HEK293T (cell line): Measurements from ENCODE around the gene PHF13.

Experiments
- BHLHE40 ChIP-seq: fragments of 450-650 bp; IDR thresholded peaks from 2 replicates; pipeline ENCODE4 v1.6.1; 2016; ENCODE audit warnings: mild to moderate bottlenecking, moderate library complexity, borderline replicate concordance
- FOXA1 ChIP-seq: fragments of 450-650 bp; IDR thresholded peaks from 2 replicates; pipeline ENCODE4 v1.6.1; 2016; ENCODE audit warnings: mild to moderate bottlenecking
- FOXK2 ChIP-seq: fragments of 450-650 bp; IDR thresholded peaks from 2 replicates; pipeline ENCODE4 v1.6.1; 2016; ENCODE audit warnings: mild to moderate bottlenecking
- FOXM1 ChIP-seq: fragments of 450-650 bp; IDR thresholded peaks from 2 replicates; pipeline ENCODE4 v1.6.1; 2017; ENCODE audit warnings: mild to moderate bottlenecking, borderline replicate concordance
- HDGF ChIP-seq: fragments of 450-650 bp; IDR thresholded peaks from 2 replicates; pipeline ENCODE4 v1.6.1; 2017; ENCODE audit warnings: antibody characterized with exemption, borderline replicate concordance
- L3MBTL2 ChIP-seq: fragments of 450-650 bp; conservative IDR thresholded peaks from 2 replicates; pipeline ENCODE4 v1.6.1; 2016; ENCODE audit warnings: mild to moderate bottlenecking
- LEF1 ChIP-seq: fragments of 450-650 bp; IDR thresholded peaks from 2 replicates; pipeline ENCODE4 v1.6.1; 2017; ENCODE audit warnings: mild to moderate bottlenecking, borderline replicate concordance
- SP1 ChIP-seq: fragments of 450-650 bp; IDR thresholded peaks from 2 replicates; pipeline ENCODE4 v1.6.1; 2017
- SUZ12 ChIP-seq: fragments of 450-650 bp; IDR thresholded peaks from 2 replicates; pipeline ENCODE4 v1.6.1; 2016; ENCODE audit warnings: mild to moderate bottlenecking
- TARDBP ChIP-seq: fragments of 450-650 bp; IDR thresholded peaks from 2 replicates; pipeline ENCODE4 v1.6.1; 2016
- ZNF384 ChIP-seq: fragments of 450-650 bp; IDR thresholded peaks from 2 replicates; pipeline ENCODE4 v1.6.1; 2016
- TF ChIP-seq, protein P1 (sequence below): fragments of 450-650 bp; IDR thresholded peaks from 2 replicates; pipeline ENCODE4 v1.6.1; 2016

DNA sequence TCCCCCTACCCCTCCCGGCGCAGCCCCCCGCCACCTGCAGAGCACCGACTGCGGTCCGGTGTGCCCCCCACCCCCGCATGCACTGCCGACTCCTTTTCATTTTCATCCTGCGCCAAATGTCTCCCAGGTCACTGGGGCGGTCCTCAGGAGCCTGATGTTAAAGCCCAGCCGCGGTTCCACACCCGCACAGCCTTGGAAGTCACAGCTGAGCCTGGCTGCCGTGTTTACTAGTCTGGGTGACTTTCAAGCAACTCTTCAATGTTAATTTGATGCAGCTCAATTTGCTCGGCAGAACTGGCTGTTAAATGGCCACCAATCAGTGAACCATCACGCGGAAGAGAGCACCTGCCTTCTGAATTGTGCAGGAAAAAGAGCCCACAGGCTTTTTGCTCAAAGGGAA, 38.4 kb downstream of the PHF13 start:
- TF ChIP-seq SP1, result no peak
- no peak for TF ChIP-seq FOXM1
- no peak for TF ChIP-seq BHLHE40
- no peak for TF ChIP-seq LEF1
- TF ChIP-seq ZNF384, result no peak
- TF ChIP-seq SUZ12, result no peak
- TF ChIP-seq FOXA1, result no peak
- TF ChIP-seq, protein P1, sequence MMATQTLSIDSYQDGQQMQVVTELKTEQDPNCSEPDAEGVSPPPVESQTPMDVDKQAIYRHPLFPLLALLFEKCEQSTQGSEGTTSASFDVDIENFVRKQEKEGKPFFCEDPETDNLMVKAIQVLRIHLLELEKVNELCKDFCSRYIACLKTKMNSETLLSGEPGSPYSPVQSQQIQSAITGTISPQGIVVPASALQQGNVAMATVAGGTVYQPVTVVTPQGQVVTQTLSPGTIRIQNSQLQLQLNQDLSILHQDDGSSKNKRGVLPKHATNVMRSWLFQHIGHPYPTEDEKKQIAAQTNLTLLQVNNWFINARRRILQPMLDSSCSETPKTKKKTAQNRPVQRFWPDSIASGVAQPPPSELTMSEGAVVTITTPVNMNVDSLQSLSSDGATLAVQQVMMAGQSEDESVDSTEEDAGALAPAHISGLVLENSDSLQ, result no peak
- no peak for TF ChIP-seq TARDBP
- TF ChIP-seq FOXK2, result no peak
- TF ChIP-seq L3MBTL2, result no peak
- no peak for TF ChIP-seq HDGF
